ENCODE data around the gene ALDH4A1.
A peak's percentile ranks its signal among the peaks of the same experiment; 100 is the strongest.

Gene ALDH4A1

GRCh38 chr1:18948048-18948912 is 45.9 kb upstream of the ALDH4A1 start:
- Histone ChIP-seq H2BK15ac (ENCODE audit: low read length) (peak overlapping the region; percentile 53), H2BK5ac (ENCODE audit: low read length) (peak overlapping the region; percentile 31), H3K27ac (replicated peaks; ENCODE audit: low read length) (no peak overlapping the region), H3K23ac (ENCODE audit: low read depth, low read length, poor library complexity) (no peak overlapping the region), H2BK120ac (ENCODE audit: low read depth, low read length) (peak overlapping the region; percentile 38), H3K4me2 (ENCODE audit: insufficient read depth, low read length, poor library complexity, severe bottlenecking) (no peak overlapping the region), H3K18ac (ENCODE audit: low read length) (peak overlapping the region; percentile 92), H3K79me1 (ENCODE audit: low read depth, low read length) (peaks cover 3% of the 10 kb centered on the region), H2BK12ac (ENCODE audit: low read length) (no peak overlapping the region), H3K14ac (ENCODE audit: low read length) (no peak overlapping the region), H4K8ac (ENCODE audit: low read depth, low read length) (no peak overlapping the region), H2AFZ (ENCODE audit: low read length) (no peak overlapping the region), H3K4ac (ENCODE audit: low read length) (no peak overlapping the region), H4K91ac (ENCODE audit: low read depth, low read length, poor library complexity) (no peak overlapping the region), H3K4me3 (ENCODE audit: low read length in 2 of 2) (peak overlapping the region in 1 of 2 donors; percentile 19), H3K4me1 (ENCODE audit: control insufficient read depth in 2 of 2, insufficient read depth in 1 of 2, low read depth in 1 of 2, low read length in 2 of 2) (peaks cover 32 to 43% of the 10 kb centered on the region in 2 donors), H3K27me3 (ENCODE audit: control insufficient read depth in 3 of 3, insufficient read depth in 3 of 3, low read depth in 1 of 3, low read length in 3 of 3) (no peaks in the 10 kb centered on the region), H3K9ac (ENCODE audit: low read depth, low read length, poor library complexity) (no peak overlapping the region), H3K36me3 (replicated peaks in 1 of 2; ENCODE audit: control insufficient read depth in 2 of 2, insufficient read depth in 2 of 2, low read length in 2 of 2) (no peaks in the 10 kb centered on the region), H2AK5ac (ENCODE audit: low read depth, low read length) (peak overlapping the region; percentile 90), H3K9me3 (replicated peaks in 1 of 2; ENCODE audit: control insufficient read depth in 2 of 2, insufficient read depth in 1 of 2, low read depth in 1 of 2, low read length in 2 of 2) (no peaks in the 10 kb centered on the region)
- DNase-seq (ENCODE audit: low spot score): no peak
- whole genome bisulfite sequencing, 2 donors (ENCODE audit: extremely low coverage in 2 of 2, insufficient read length in 2 of 2, insufficient replicate concordance in 1 of 2): no CpG with 5 or more reads among the region's 15 CpGs

GRCh38 chr1:18947570-18947969 is 45.2 kb upstream of the ALDH4A1 start:
- peak overlapping the region; percentile 30 for H3K9ac ChIP-seq (ENCODE audit: low read depth, low read length, poor library complexity)
- H3K4me2 ChIP-seq (ENCODE audit: insufficient read depth, low read length, poor library complexity, severe bottlenecking): no peak overlapping the region
- peaks cover 32 to 43% of the 10 kb centered on the region in 2 donors for H3K4me1 ChIP-seq (ENCODE audit: control insufficient read depth in 2 of 2, insufficient read depth in 1 of 2, low read depth in 1 of 2, low read length in 2 of 2)
- H3K36me3 ChIP-seq (replicated peaks in 1 of 2; ENCODE audit: control insufficient read depth in 2 of 2, insufficient read depth in 2 of 2, low read length in 2 of 2): no peaks in the 10 kb centered on the region
- peak overlapping the region; percentile 31 for H2BK5ac ChIP-seq (ENCODE audit: low read length)
- no peak overlapping the region for H3K27ac ChIP-seq (replicated peaks; ENCODE audit: low read length)
- H3K18ac ChIP-seq (ENCODE audit: low read length): peak overlapping the region; percentile 35
- H3K79me1 ChIP-seq (ENCODE audit: low read depth, low read length): peaks cover 3% of the 10 kb centered on the region
- peak overlapping the region; percentile 39 for H2BK15ac ChIP-seq (ENCODE audit: low read length)
- no peak overlapping the region for H3K14ac ChIP-seq (ENCODE audit: low read length)
- DNase-seq (ENCODE audit: low spot score): no peak
- H2AK5ac ChIP-seq (ENCODE audit: low read depth, low read length): peak overlapping the region; percentile 82
- H3K23ac ChIP-seq (ENCODE audit: low read depth, low read length, poor library complexity): no peak overlapping the region
- H3K27me3 ChIP-seq (ENCODE audit: control insufficient read depth in 3 of 3, insufficient read depth in 3 of 3, low read depth in 1 of 3, low read length in 3 of 3): no peaks in the 10 kb centered on the region
- no peak overlapping the region for H2BK12ac ChIP-seq (ENCODE audit: low read length)
- H2BK120ac ChIP-seq (ENCODE audit: low read depth, low read length): peak overlapping the region; percentile 38
- no peak overlapping the region for H3K4ac ChIP-seq (ENCODE audit: low read length)
- no peaks in the 10 kb centered on the region for H3K9me3 ChIP-seq (replicated peaks in 1 of 2; ENCODE audit: control insufficient read depth in 2 of 2, insufficient read depth in 1 of 2, low read depth in 1 of 2, low read length in 2 of 2)
- no peak overlapping the region for H2AFZ ChIP-seq (ENCODE audit: low read length)
- H3K4me3 ChIP-seq (ENCODE audit: low read length in 2 of 2): no peak overlapping the region
- no CpG with 5 or more reads among the region's 9 CpGs for WGBS, 2 donors (ENCODE audit: extremely low coverage in 2 of 2, insufficient read length in 2 of 2, insufficient replicate concordance in 1 of 2)
- no peak overlapping the region for H4K8ac ChIP-seq (ENCODE audit: low read depth, low read length)
- no peak overlapping the region for H4K91ac ChIP-seq (ENCODE audit: low read depth, low read length, poor library complexity)

- no peak overlapping the region for H3K4ac ChIP-seq (ENCODE audit: low read length)
- H3K4me3 ChIP-seq (ENCODE audit: low read length in 2 of 2): no peak overlapping the region
- no peak overlapping the region for H4K91ac ChIP-seq (ENCODE audit: low read depth, low read length, poor library complexity)
- H3K9me3 ChIP-seq (replicated peaks in 1 of 2; ENCODE audit: control insufficient read depth in 2 of 2, insufficient read depth in 1 of 2, low read depth in 1 of 2, low read length in 2 of 2): no peaks in the 10 kb centered on the region
- whole genome bisulfite sequencing, 2 donors (ENCODE audit: extremely low coverage in 2 of 2, insufficient read length in 2 of 2, insufficient replicate concordance in 1 of 2): no CpG with 5 or more reads among the region's 15 CpGs
- H3K4me1 ChIP-seq (ENCODE audit: control insufficient read depth in 2 of 2, insufficient read depth in 1 of 2, low read depth in 1 of 2, low read length in 2 of 2): peaks cover 38 to 50% of the 10 kb centered on the region in 2 donors
- no peak overlapping the region for H3K23ac ChIP-seq (ENCODE audit: low read depth, low read length, poor library complexity)
- no peak overlapping the region for H3K4me2 ChIP-seq (ENCODE audit: insufficient read depth, low read length, poor library complexity, severe bottlenecking)
- peaks cover 3% of the 10 kb centered on the region for H3K79me1 ChIP-seq (ENCODE audit: low read depth, low read length)
- H2AFZ ChIP-seq (ENCODE audit: low read length): no peak overlapping the region
- no peak overlapping the region for H3K9ac ChIP-seq (ENCODE audit: low read depth, low read length, poor library complexity)
- no peak overlapping the region for H3K18ac ChIP-seq (ENCODE audit: low read length)
- no peaks in the 10 kb centered on the region for H3K36me3 ChIP-seq (replicated peaks in 1 of 2; ENCODE audit: control insufficient read depth in 2 of 2, insufficient read depth in 2 of 2, low read length in 2 of 2)
- DNase-seq (ENCODE audit: low spot score): no peak
- no peak overlapping the region for H3K27ac ChIP-seq (replicated peaks; ENCODE audit: low read length)
- no peak overlapping the region for H3K14ac ChIP-seq (ENCODE audit: low read length)
- peak overlapping the region; percentile 38 for H2BK120ac ChIP-seq (ENCODE audit: low read depth, low read length)
- H2BK5ac ChIP-seq (ENCODE audit: low read length): peak overlapping the region; percentile 31
- H2BK15ac ChIP-seq (ENCODE audit: low read length): peak overlapping the region; percentile 7
- no peaks in the 10 kb centered on the region for H3K27me3 ChIP-seq (ENCODE audit: control insufficient read depth in 3 of 3, insufficient read depth in 3 of 3, low read depth in 1 of 3, low read length in 3 of 3)
- H2BK12ac ChIP-seq (ENCODE audit: low read length): no peak overlapping the region
- peak overlapping the region; percentile 82 for H2AK5ac ChIP-seq (ENCODE audit: low read depth, low read length)
- H4K8ac ChIP-seq (ENCODE audit: low read depth, low read length): no peak overlapping the region
These were observed 44.4 kb upstream of the ALDH4A1 start for GRCh38 chr1:18946550-18947381.

GRCh38 chr1:18945401-18945849 is 43.1 kb upstream of the ALDH4A1 start:
- Histone ChIP-seq H3K79me1 (ENCODE audit: low read depth, low read length) (peaks cover 3% of the 10 kb centered on the region), H3K4me2 (ENCODE audit: insufficient read depth, low read length, poor library complexity, severe bottlenecking) (no peak overlapping the region), H3K23ac (ENCODE audit: low read depth, low read length, poor library complexity) (no peak overlapping the region), H3K9me3 (replicated peaks in 1 of 2; ENCODE audit: control insufficient read depth in 2 of 2, insufficient read depth in 1 of 2, low read depth in 1 of 2, low read length in 2 of 2) (no peaks in the 10 kb centered on the region), H2AFZ (ENCODE audit: low read length) (peak overlapping the region; percentile 70), H3K4ac (ENCODE audit: low read length) (no peak overlapping the region), H3K4me1 (ENCODE audit: control insufficient read depth in 2 of 2, insufficient read depth in 1 of 2, low read depth in 1 of 2, low read length in 2 of 2) (peaks cover 40 to 51% of the 10 kb centered on the region in 2 donors), H2BK120ac (ENCODE audit: low read depth, low read length) (no peak overlapping the region), H2BK12ac (ENCODE audit: low read length) (no peak overlapping the region), H2BK5ac (ENCODE audit: low read length) (no peak overlapping the region), H3K4me3 (ENCODE audit: low read length in 2 of 2) (no peak overlapping the region), H3K36me3 (replicated peaks in 1 of 2; ENCODE audit: control insufficient read depth in 2 of 2, insufficient read depth in 2 of 2, low read length in 2 of 2) (no peaks in the 10 kb centered on the region), H3K9ac (ENCODE audit: low read depth, low read length, poor library complexity) (no peak overlapping the region), H4K91ac (ENCODE audit: low read depth, low read length, poor library complexity) (no peak overlapping the region), H3K27ac (replicated peaks; ENCODE audit: low read length) (no peak overlapping the region), H3K27me3 (ENCODE audit: control insufficient read depth in 3 of 3, insufficient read depth in 3 of 3, low read depth in 1 of 3, low read length in 3 of 3) (no peaks in the 10 kb centered on the region), H2BK15ac (ENCODE audit: low read length) (no peak overlapping the region), H3K18ac (ENCODE audit: low read length) (peak overlapping the region; percentile 20), H3K14ac (ENCODE audit: low read length) (no peak overlapping the region), H2AK5ac (ENCODE audit: low read depth, low read length) (peak overlapping the region; percentile 60), H4K8ac (ENCODE audit: low read depth, low read length) (no peak overlapping the region)
- DNase-seq (ENCODE audit: low spot score): no peak
- no CpG with 5 or more reads among the region's 14 CpGs for WGBS, 2 donors (ENCODE audit: extremely low coverage in 2 of 2, insufficient read length in 2 of 2, insufficient replicate concordance in 1 of 2)
